GM12873 (cell line): ENCODE data around the gene BTNL8.

Source experiments
- CTCF ChIP-seq: IDR thresholded peaks from 2 replicates; pipeline ENCODE4 v1.5.1; 2012; ENCODE audit warnings: low read depth, mild to moderate bottlenecking, moderate library complexity, low read length, control low read depth; ENCODE audit not compliant: insufficient read depth; ENCODE audit errors: missing control alignments

The BTNL8 gene

GRCh38 chr5:180975338-180975737, 76.4 kb downstream of the BTNL8 start:
- no peak for TF ChIP-seq CTCF

GRCh38 chr5:180976518-180976917, 77.6 kb downstream of the BTNL8 start:
- no peak for TF ChIP-seq CTCF

- no peak for TF ChIP-seq CTCF
These were observed 78.9 kb downstream of the BTNL8 start for GRCh38 chr5:180977852-180978251.

DNA sequence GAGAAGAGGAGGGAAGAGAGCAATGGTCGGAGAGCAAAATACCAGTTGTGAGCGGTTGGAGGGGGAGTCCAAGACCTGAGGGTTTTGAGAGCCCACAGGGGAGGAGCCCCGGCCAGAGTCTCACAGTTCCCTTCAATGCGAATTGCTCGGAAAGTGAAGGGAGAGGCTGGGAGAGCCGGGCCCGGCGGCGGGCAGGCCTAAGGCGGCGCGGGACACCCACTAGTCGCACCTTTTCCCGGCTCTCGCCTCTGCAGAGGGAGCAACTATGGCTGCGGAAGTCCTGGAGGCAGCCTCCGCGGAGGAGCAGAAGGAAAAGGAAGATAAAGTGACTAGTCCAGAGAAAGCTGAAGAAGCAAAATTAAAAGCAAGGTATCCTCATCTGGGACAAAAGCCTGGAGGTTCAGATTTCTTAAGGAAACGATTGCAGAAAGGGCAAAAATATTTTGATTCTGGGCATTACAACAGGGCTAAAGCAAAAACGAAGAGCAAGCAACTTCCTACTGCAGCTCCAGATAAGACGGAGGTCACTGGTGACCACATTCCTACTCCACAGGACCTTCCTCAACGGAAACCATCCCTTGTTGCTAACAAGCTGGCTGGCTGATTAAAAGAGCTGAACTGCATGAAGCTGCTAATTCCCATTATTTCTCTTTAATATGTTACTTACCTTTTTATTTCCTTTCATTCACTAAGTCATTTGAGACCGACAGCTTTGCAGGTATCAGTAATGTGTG, 83.2 kb downstream of the BTNL8 start:
- no peak for TF ChIP-seq CTCF

DNA sequence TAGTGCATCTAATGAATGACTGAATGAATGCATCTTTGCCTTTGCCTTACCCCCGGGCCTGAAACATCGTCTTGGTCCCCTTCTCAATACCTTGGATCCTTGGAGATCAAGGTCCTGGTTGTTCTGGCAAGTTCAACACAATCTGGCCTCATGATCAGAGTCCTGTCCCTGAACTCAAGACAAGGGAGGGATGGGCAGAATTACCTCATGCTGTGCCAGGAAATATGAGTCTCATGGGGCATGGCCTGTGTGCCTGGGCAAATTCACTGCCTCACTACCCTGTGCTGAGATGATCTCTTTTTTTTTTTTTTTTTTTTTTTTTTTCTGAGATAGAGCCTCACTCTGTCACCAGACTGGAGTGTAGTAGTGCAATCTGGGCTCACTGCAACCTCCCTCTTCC, 89.1 kb downstream of the BTNL8 start:
- no peak for TF ChIP-seq CTCF

DNA sequence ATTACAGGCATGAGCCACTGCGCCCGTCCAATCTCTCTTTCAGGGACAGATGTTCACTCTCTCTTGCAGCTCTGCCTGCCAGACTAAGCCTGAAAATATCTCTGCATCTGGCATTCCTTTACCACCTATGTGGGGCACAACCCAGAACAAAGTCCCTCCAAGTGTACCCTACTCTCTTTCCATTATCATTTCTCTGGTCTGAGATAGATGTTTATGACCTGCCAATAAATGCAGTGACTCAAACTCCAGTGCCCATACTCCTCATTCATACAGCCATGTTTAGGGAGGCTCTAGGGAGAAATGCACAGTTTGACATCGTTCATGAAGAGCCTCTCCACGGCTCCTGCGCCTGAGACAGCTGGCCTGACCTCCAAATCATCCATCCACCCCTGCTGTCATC, 89.6 kb downstream of the BTNL8 start, which contains the start of gene BTNL3:
Gene BTNL3, plus strand, starts transcription at position 255 of the 400 bp plus-strand sequence. CDS start 183 bp downstream, outside the sequence.
- TF ChIP-seq CTCF: no peak

DNA sequence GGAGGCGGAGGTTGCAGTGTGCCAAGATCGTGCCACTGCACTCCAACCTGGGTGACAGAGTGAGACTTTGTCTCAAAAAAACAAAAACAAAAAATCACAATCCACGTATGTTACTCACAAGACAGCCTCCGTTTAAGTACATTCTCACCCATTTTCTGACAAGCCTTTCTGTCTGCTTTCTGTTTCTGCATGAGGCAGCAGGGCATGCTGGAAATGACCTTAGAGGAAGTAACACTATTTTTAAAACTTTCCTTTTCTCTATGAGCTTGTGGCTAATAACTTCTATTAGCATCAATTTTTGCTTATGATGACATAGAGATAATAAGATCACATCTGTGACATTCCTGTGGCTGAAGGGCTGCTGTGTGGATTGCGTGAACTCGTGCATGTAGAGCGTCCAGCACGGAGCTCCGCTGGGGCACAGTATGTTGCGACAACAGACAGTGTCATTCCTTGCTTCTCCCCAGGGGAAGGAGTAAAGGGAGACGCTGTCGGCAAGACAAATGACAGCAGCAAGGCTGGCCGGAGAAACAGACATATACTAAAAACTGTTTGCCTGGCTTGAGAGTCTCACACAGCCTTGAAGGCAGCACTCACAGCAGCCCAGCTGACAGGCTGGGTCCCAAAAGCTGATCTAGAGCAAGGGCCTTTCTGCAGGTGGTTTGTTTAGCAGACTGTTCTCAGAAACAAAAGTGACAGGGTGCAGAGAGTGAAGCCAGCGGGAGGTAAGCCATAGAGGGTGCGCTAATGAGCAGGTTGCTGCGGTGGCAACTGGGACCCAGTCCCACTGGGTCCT, 91.3 kb downstream of the BTNL8 start:
- no peak for TF ChIP-seq CTCF
